Osteoblast (primary cell): ENCODE results near the gene FGF10. TPM values are rescaled to one million over a fixed set of nuclear protein-coding genes. Genes with fewer than 3 reads are reported as not detected.

ENCODE experiments used
- DNase-seq: peaks from one replicate; pipeline ENCODE4 v3.0.0; 2011; ENCODE audit warnings: low spot score, mixed read lengths; ENCODE audit not compliant: insufficient read length; ENCODE audit errors: missing footprints
- H2AFZ ChIP-seq: 2 replicates; pipeline ENCODE4 v1.6.0; 2011; ENCODE audit warnings: mild to moderate bottlenecking, low read length
- H3K27ac ChIP-seq: 2 replicates; pipeline ENCODE4 v1.5.1; 2011; ENCODE audit warnings: mild to moderate bottlenecking, low read depth, low read length, moderate library complexity
- H3K27me3 ChIP-seq: 2 replicates; pipeline ENCODE4 v1.6.0; 2012; ENCODE audit warnings: mild to moderate bottlenecking, control low read depth, inconsistent platforms, low read length, moderate library complexity; ENCODE audit not compliant: insufficient read depth
- H3K36me3 ChIP-seq: 2 replicates; pipeline ENCODE4 v1.5.1; 2011; ENCODE audit warnings: mild to moderate bottlenecking, low read length, control low read depth, moderate library complexity; ENCODE audit not compliant: insufficient read depth
- H3K4me1 ChIP-seq: 2 replicates; pipeline ENCODE4 v1.5.1; 2011; ENCODE audit warnings: mild to moderate bottlenecking, low read length, control low read depth, moderate library complexity; ENCODE audit not compliant: insufficient read depth
- H3K4me2 ChIP-seq: 2 replicates; pipeline ENCODE4 v1.6.0; 2011; ENCODE audit warnings: mild to moderate bottlenecking, low read length; ENCODE audit not compliant: insufficient read depth
- H3K4me3 ChIP-seq: fragments of 200-600 bp; sonication (generic); 3 replicates; pipeline ENCODE4 v1.5.1; 2012; ENCODE audit warnings: mild to moderate bottlenecking, low read length, inconsistent platforms; ENCODE audit not compliant: insufficient read depth
- H3K79me2 ChIP-seq: 2 replicates; pipeline ENCODE4 v1.6.0; 2012; ENCODE audit warnings: mild to moderate bottlenecking, low read length, control low read depth, inconsistent platforms; ENCODE audit not compliant: insufficient read depth
- H3K9me3 ChIP-seq: 2 replicates; pipeline ENCODE4 v1.5.1; 2011; ENCODE audit warnings: low read depth, low read length, control low read depth
- H4K20me1 ChIP-seq: 2 replicates; pipeline ENCODE4 v1.6.0; 2012; ENCODE audit warnings: mild to moderate bottlenecking, low read length, control low read depth; ENCODE audit not compliant: insufficient read depth
- CTCF ChIP-seq: IDR thresholded peaks from 2 replicates; pipeline ENCODE4 v1.5.1; 2011; ENCODE audit warnings: mild to moderate bottlenecking, low read depth, low read length, moderate library complexity; ENCODE audit errors: extremely low read depth
- total RNA-seq: library from RNA; depleted of rRNA; stranded (reverse); fragments of >200 nt; gene quantifications from 2 replicates; pipeline ENCODE4 v1.2.3, GENCODE V29; 2012

The FGF10 gene
- total RNA-seq, 1 donor = 1.4 TPM

GRCh38 chr5:44275329-44275728 is 113.9 kb downstream of the FGF10 start:
- H3K9me3 ChIP-seq = no peaks in the 10 kb centered on the region
- no peaks in the 10 kb centered on the region for H3K4me1 ChIP-seq
- no peak for TF ChIP-seq CTCF
- no peaks in the 10 kb centered on the region for H3K36me3 ChIP-seq
- no peaks in the 10 kb centered on the region for H3K79me2 ChIP-seq
- no peak overlapping the region for H3K27ac ChIP-seq
- no peaks in the 10 kb centered on the region for H4K20me1 ChIP-seq
- no peak overlapping the region for H3K4me2 ChIP-seq
- H3K27me3 ChIP-seq = no peaks in the 10 kb centered on the region
- no peak overlapping the region for H3K4me3 ChIP-seq
- H2AFZ ChIP-seq = no peak overlapping the region
- no peak for DNase-seq

- H2AFZ ChIP-seq = no peak overlapping the region
- no peaks in the 10 kb centered on the region for H4K20me1 ChIP-seq
- H3K4me3 ChIP-seq = no peak overlapping the region
- H3K79me2 ChIP-seq = no peaks in the 10 kb centered on the region
- no peak for DNase-seq
- no peaks in the 10 kb centered on the region for H3K9me3 ChIP-seq
- H3K4me2 ChIP-seq = no peak overlapping the region
- no peak for TF ChIP-seq CTCF
- no peaks in the 10 kb centered on the region for H3K27me3 ChIP-seq
- H3K36me3 ChIP-seq = no peaks in the 10 kb centered on the region
- H3K27ac ChIP-seq = no peak overlapping the region
- H3K4me1 ChIP-seq = no peaks in the 10 kb centered on the region
Observed at GRCh38 chr5:44267909-44268308, 121.3 kb downstream of the FGF10 start.

- H3K27me3 ChIP-seq = no peaks in the 10 kb centered on the region
- DNase-seq = no peak
- no peak overlapping the region for H3K4me3 ChIP-seq
- no peaks in the 10 kb centered on the region for H3K9me3 ChIP-seq
- H3K4me2 ChIP-seq = no peak overlapping the region
- no peaks in the 10 kb centered on the region for H3K4me1 ChIP-seq
- H2AFZ ChIP-seq = no peak overlapping the region
- no peak overlapping the region for H3K27ac ChIP-seq
- H4K20me1 ChIP-seq = no peaks in the 10 kb centered on the region
- no peaks in the 10 kb centered on the region for H3K36me3 ChIP-seq
- no peak for TF ChIP-seq CTCF
- H3K79me2 ChIP-seq = no peaks in the 10 kb centered on the region
Observed at GRCh38 chr5:44266882-44267576, 122.2 kb downstream of the FGF10 start.

- no peaks in the 10 kb centered on the region for H3K36me3 ChIP-seq
- H4K20me1 ChIP-seq = no peaks in the 10 kb centered on the region
- TF ChIP-seq CTCF = no peak
- no peaks in the 10 kb centered on the region for H3K9me3 ChIP-seq
- H3K4me2 ChIP-seq = no peak overlapping the region
- no peak overlapping the region for H2AFZ ChIP-seq
- H3K27ac ChIP-seq = no peak overlapping the region
- no peak overlapping the region for H3K4me3 ChIP-seq
- no peak for DNase-seq
- H3K27me3 ChIP-seq = no peaks in the 10 kb centered on the region
- no peaks in the 10 kb centered on the region for H3K4me1 ChIP-seq
- no peaks in the 10 kb centered on the region for H3K79me2 ChIP-seq
Observed at GRCh38 chr5:44265713-44266112, 123.5 kb downstream of the FGF10 start.
